WI38 (cell line): Measurements from ENCODE around the gene ATXN7L2.

ENCODE experiments used
- H3K4me3 ChIP-seq: 2 replicates; pipeline ENCODE4 v1.5.1; 2011; ENCODE audit warnings: low read depth, mild to moderate bottlenecking, control low read depth, low read length
- CTCF ChIP-seq: IDR thresholded peaks from 2 replicates; pipeline ENCODE4 v1.5.1; 2012; ENCODE audit warnings: low read depth, mild to moderate bottlenecking, control low read depth, low read length

The ATXN7L2 gene

GRCh38 chr1:109539676-109540075, 56.0 kb downstream of the ATXN7L2 start, which contains the start of gene GPR61:
GPR61 (plus strand) TSS chr1:109539872; CDS start chr1:109543023, 3,151 bp downstream.
- TF ChIP-seq CTCF, result no peak
- H3K4me3 ChIP-seq, result no peak within 1 kb of the TSS

GRCh38 chr1:109541102-109541501, 57.4 kb downstream of the ATXN7L2 start:
- no peak overlapping the region for H3K4me3 ChIP-seq
- TF ChIP-seq CTCF, result no peak
